Lung (tissue), 12 donors: ENCODE results near the gene LRRC1. TPM values are rescaled to one million over a fixed set of nuclear protein-coding genes. Genes with fewer than 3 reads are reported as not detected.

Experiments used
- ATAC-seq: fragments of 200-7000 bp; cut with Tn5 transposase; one replicate; pipeline ENCODE4 v1.9.1; 2020; ENCODE audit warnings: moderate number of reproducible peaks; ENCODE audit not compliant: insufficient read depth, low FRiP score
- DNase-seq, 3 donors: peaks; one replicate each; pipeline ENCODE4 v3.0.0-alpha.2; 2013 to 2017
- H3K27ac ChIP-seq, 2 donors: one replicate each; pipeline ENCODE4 v1.5.1; 2013; ENCODE audit warnings: mild to moderate bottlenecking in 2 of 2, moderate library complexity in 2 of 2, control low read depth in 1 of 2, inconsistent platforms in 1 of 2, low read depth in 1 of 2, low read length in 1 of 2
- H3K27me3 ChIP-seq, 3 donors: one replicate each; pipeline ENCODE4 v1.5.1; 2013; ENCODE audit warnings: low read length in 2 of 3; ENCODE audit not compliant: control insufficient read depth in 3 of 3, insufficient read depth in 3 of 3
- H3K36me3 ChIP-seq, 4 donors: one replicate each; pipeline ENCODE4 v1.5.1; 2013; ENCODE audit warnings: low read length in 4 of 4, mild to moderate bottlenecking in 1 of 4, moderate library complexity in 1 of 4; ENCODE audit not compliant: control insufficient read depth in 4 of 4, insufficient read depth in 4 of 4
- H3K4me1 ChIP-seq, 5 donors: one replicate each; pipeline ENCODE4 v1.5.1; 2013; ENCODE audit warnings: low read length in 5 of 5, mild to moderate bottlenecking in 2 of 5, moderate library complexity in 1 of 5; ENCODE audit not compliant: control insufficient read depth in 5 of 5, insufficient read depth in 5 of 5
- H3K4me3 ChIP-seq: one replicate; pipeline ENCODE4 v1.5.1; 2013; ENCODE audit warnings: mild to moderate bottlenecking, control low read depth, moderate library complexity
- H3K9ac ChIP-seq, 2 donors: one replicate each; pipeline ENCODE4 v1.5.1; 2013; ENCODE audit warnings: low read length in 2 of 2, control low read depth in 1 of 2; ENCODE audit not compliant: insufficient read depth in 1 of 2
- H3K9me3 ChIP-seq, 4 donors: one replicate each; pipeline ENCODE4 v1.5.1; 2013; ENCODE audit warnings: low read length in 3 of 4, mild to moderate bottlenecking in 1 of 4, moderate library complexity in 1 of 4; ENCODE audit not compliant: control insufficient read depth in 4 of 4, insufficient read depth in 3 of 4
- WGBS, 2 donors: extraction: QIAGEN DNeasy Blood & Tissue Kit; methylation state at CpG; one replicate each; pipeline ENCODE4 v1.1.7; 2013; 5-methylcytosine and 5-hydroxymethylcytosine counted together
- polyA plus RNA-seq, 2 donors: library from polyadenylated mRNA; stranded (reverse); fragments of 200-250 nt; gene quantifications; one replicate each; pipeline ENCODE4 v1.2.1, GENCODE V29; 2013
- total RNA-seq, 2 donors: library from RNA; depleted of rRNA in 1 of 2; stranded (reverse); fragments of >200 nt in 1 of 2; gene quantifications; one replicate each; pipeline ENCODE4 v1.2.1, GENCODE V29; 2014 to 2021
- TF ChIP-seq, protein P1 (sequence below): IDR thresholded peaks from 2 replicates; pipeline ENCODE4 v1.5.1; 2012; ENCODE audit warnings: mild to moderate bottlenecking; ENCODE audit errors: control extremely low read depth, extremely low read depth
- donor health status: control.
- donor health status: control.
- donor health status: Bipolar disorder and iron deficiency.
- donor health status: healthy.
- donor health status: DM: yes; HTN: yes; CAD: no.

The LRRC1 gene
- total and polyA plus RNA-seq, 4 donors = 4.8 to 19.9 (median 9.9) TPM

- peaks cover 0 to 3% (median 0%) of the 10 kb centered on the region in 4 donors for H3K36me3 ChIP-seq
- no peaks in the 10 kb centered on the region for H3K4me1 ChIP-seq
- H3K4me3 ChIP-seq = no peak overlapping the region
- DNase-seq (peak in 2 of 3 donors; percentile 12 to 21), ATAC-seq (no peak)
- TF ChIP-seq, protein P1, sequence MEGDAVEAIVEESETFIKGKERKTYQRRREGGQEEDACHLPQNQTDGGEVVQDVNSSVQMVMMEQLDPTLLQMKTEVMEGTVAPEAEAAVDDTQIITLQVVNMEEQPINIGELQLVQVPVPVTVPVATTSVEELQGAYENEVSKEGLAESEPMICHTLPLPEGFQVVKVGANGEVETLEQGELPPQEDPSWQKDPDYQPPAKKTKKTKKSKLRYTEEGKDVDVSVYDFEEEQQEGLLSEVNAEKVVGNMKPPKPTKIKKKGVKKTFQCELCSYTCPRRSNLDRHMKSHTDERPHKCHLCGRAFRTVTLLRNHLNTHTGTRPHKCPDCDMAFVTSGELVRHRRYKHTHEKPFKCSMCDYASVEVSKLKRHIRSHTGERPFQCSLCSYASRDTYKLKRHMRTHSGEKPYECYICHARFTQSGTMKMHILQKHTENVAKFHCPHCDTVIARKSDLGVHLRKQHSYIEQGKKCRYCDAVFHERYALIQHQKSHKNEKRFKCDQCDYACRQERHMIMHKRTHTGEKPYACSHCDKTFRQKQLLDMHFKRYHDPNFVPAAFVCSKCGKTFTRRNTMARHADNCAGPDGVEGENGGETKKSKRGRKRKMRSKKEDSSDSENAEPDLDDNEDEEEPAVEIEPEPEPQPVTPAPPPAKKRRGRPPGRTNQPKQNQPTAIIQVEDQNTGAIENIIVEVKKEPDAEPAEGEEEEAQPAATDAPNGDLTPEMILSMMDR = no peak
- H3K9ac ChIP-seq = no peak overlapping the region
- H3K9me3 ChIP-seq = no peaks in the 10 kb centered on the region
- no peaks in the 10 kb centered on the region for H3K27me3 ChIP-seq
- no peak overlapping the region for H3K27ac ChIP-seq
Observed at GRCh38 chr6:53896196-53896595, 101.4 kb downstream of the LRRC1 start.

GRCh38 chr6:53898026-53898795 is 103.4 kb downstream of the LRRC1 start:
- 85 to 91% methylated on average over 2 of the region's 2 CpGs for WGBS, 2 donors
- no peak overlapping the region for H3K9ac ChIP-seq
- H3K4me3 ChIP-seq = no peak overlapping the region
- no peaks in the 10 kb centered on the region for H3K4me1 ChIP-seq
- DNase-seq (no peak), ATAC-seq (no peak)
- TF ChIP-seq, protein P1 = no peak
- H3K27me3 ChIP-seq = no peaks in the 10 kb centered on the region
- no peak overlapping the region for H3K27ac ChIP-seq
- peaks cover 0 to 4% (median 1%) of the 10 kb centered on the region in 4 donors for H3K36me3 ChIP-seq
- H3K9me3 ChIP-seq = no peaks in the 10 kb centered on the region

DNA sequence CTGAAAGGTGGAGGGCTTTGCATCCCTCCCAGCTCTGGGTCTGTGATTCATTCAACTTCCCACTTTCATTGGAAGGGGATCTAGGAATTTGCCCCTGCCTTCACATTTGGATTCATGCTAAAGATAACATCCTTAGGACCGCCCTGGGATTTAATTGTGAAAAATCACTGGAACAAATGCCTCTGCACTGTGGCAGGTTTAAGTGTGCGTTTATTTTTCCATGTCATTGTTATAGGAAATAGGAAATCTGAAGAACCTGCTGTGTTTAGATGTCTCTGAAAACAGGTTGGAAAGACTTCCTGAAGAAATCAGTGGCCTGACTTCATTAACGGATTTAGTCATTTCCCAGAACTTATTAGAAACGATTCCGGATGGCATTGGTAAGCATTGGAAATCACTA is 104.7 kb downstream of the LRRC1 start:
- TF ChIP-seq, protein P1 = no peak
- H3K27ac ChIP-seq = no peak overlapping the region
- DNase-seq (peak in 1 of 3 donors; percentile 4), ATAC-seq (no peak)
- H3K4me3 ChIP-seq = no peak overlapping the region
- H3K36me3 ChIP-seq = peaks cover 0 to 4% (median 1%) of the 10 kb centered on the region in 4 donors
- H3K27me3 ChIP-seq = no peaks in the 10 kb centered on the region
- no peaks in the 10 kb centered on the region for H3K4me1 ChIP-seq
- WGBS, 2 donors = 79 to 89% methylated on average over 5 of the region's 5 CpGs
- H3K9ac ChIP-seq = no peak overlapping the region
- H3K9me3 ChIP-seq = peaks cover 0 to 2% (median 0%) of the 10 kb centered on the region in 4 donors
